Activated CD4-positive, alpha-beta memory T cell treated with anti-CD3 and anti-CD28 coated beads, Interleukin-2, amount 10 ng/mL, durations not matched to agents 7 days and 5 days (primary cell): ENCODE data around the gene METRN. TPM values are rescaled to one million over a fixed set of nuclear protein-coding genes. Genes with fewer than 3 reads are reported as not detected.
"Not testable (repeated sequence)": the region's sequence is repeated elsewhere in the genome, so short reads cannot be mapped to it uniquely, and the experiment has no call there.

ENCODE experiments used
- CTCF ChIA-PET: fragments of 350-600 bp; sonication (Branson Sonifier 250); formaldehyde crosslinking; loops from one replicate; lab custom pipeline; 2021; ENCODE audit warnings: antibody characterized with exemption, inconsistent platforms; lab: Charles Lee
- POLR2A ChIA-PET: fragments of 350-600 bp; sonication (Branson Sonifier 250); formaldehyde crosslinking; loops from one replicate; lab custom pipeline; 2021; ENCODE audit warnings: antibody characterized with exemption; lab: Charles Lee
- DNase-seq: peaks from one replicate; pipeline ENCODE4 v3.0.0-alpha.2; 2020
- H3K27ac Mint-ChIP-seq: one replicate; pipeline ENCODE4 v1.8.0; 2021; ENCODE audit warnings: mild to moderate bottlenecking, mixed read lengths
- H3K27me3 Mint-ChIP-seq: one replicate; pipeline ENCODE4 v1.8.0; 2021; ENCODE audit warnings: mixed read lengths
- H3K36me3 Mint-ChIP-seq: one replicate; pipeline ENCODE4 v1.8.0; 2021; ENCODE audit warnings: low read depth, mixed read lengths
- H3K4me1 Mint-ChIP-seq: one replicate; pipeline ENCODE4 v1.8.0; 2021; ENCODE audit warnings: mixed read lengths
- H3K4me3 Mint-ChIP-seq: one replicate; pipeline ENCODE4 v1.8.0; 2021; ENCODE audit warnings: mild to moderate bottlenecking, mixed read lengths
- H3K9me3 Mint-ChIP-seq: one replicate; pipeline ENCODE4 v1.8.0; 2021; ENCODE audit warnings: mixed read lengths
- total RNA-seq, 2 experiments: library from RNA; stranded (reverse); gene quantifications; one replicate each; pipeline ENCODE4 v1.2.3, GENCODE V29; 2021

The METRN gene
- total RNA-seq, 2 experiments from 2014 or later: 4.4 to 6.2 TPM

- DNase-seq: no peak
- peak overlapping the region; percentile 77 for H3K4me3 Mint-ChIP-seq
- no peaks in the 10 kb centered on the region for H3K27me3 Mint-ChIP-seq
- POLR2A ChIA-PET: interaction anchor here (0.6 to 2.1 kb wide), 9 partner anchors 10 to 564 kb away, joined by 3 to 10 read pairs (median 4); partner anchors contain the start of genes ANTKMT, CHTF18 and RPUSD1
- H3K9me3 Mint-ChIP-seq: no peaks in the 10 kb centered on the region
- peak overlapping the region; percentile 65 for H3K27ac Mint-ChIP-seq
- peaks cover 20% of the 10 kb centered on the region for H3K36me3 Mint-ChIP-seq
- CTCF ChIA-PET: interaction anchor here (1.0 to 2.2 kb wide), 5 partner anchors 12 to 29 kb away, joined by 3 to 10 read pairs (median 5); partner anchors contain the start of gene ANTKMT
- H3K4me1 Mint-ChIP-seq: peaks cover 32% of the 10 kb centered on the region
These were observed 25.5 kb downstream of the METRN start for GRCh38 chr16:740459-740763.

GRCh38 chr16:740764-741505, 26.0 kb downstream of the METRN start, which contains the start of gene CIAO3:
Gene CIAO3 (minus strand): TSS chr16:740997. CDS start chr16:740985, 12 bp downstream.
- POLR2A ChIA-PET: interaction anchor here (0.7 to 2.1 kb wide), 9 partner anchors 11 to 47 kb away, joined by 3 to 10 read pairs (median 4); partner anchors contain the start of genes ANTKMT, CHTF18 and RPUSD1
- peak; percentile 94 for DNase-seq

GRCh38 chr16:741986-742629, 27.2 kb downstream of the METRN start:
- ChIA-PET POLR2A (interaction anchor here (1.5 kb wide), 1 partner anchor 40 kb away, joined by 4 read pairs; no protein-coding TSS in a partner anchor), CTCF (interaction anchor here (1.2 to 2.1 kb wide), 3 partner anchors 14 to 222 kb away, joined by 3 to 9 read pairs (median 4); no protein-coding TSS in a partner anchor)
- H3K27me3 Mint-ChIP-seq: no peaks in the 10 kb centered on the region
- peak overlapping the region; percentile 66 for H3K4me3 Mint-ChIP-seq
- no peak for DNase-seq
- peaks cover 16% of the 10 kb centered on the region for H3K4me1 Mint-ChIP-seq
- H3K9me3 Mint-ChIP-seq: no peaks in the 10 kb centered on the region
- peaks cover 13% of the 10 kb centered on the region for H3K36me3 Mint-ChIP-seq
- no peak overlapping the region for H3K27ac Mint-ChIP-seq

More at GRCh38 chr16:740764-741505, 26.0 kb downstream of the METRN start, which contains the start of gene CIAO3:
- CTCF ChIA-PET: interaction anchor here (0.9 to 2.2 kb wide), 7 partner anchors 13 to 319 kb away, joined by 3 to 10 read pairs (median 4); partner anchors contain the start of gene ANTKMT
- H3K4me3 Mint-ChIP-seq: peak within 1 kb of the TSS; percentile 77
- H3K27me3 Mint-ChIP-seq: no peaks in the 10 kb centered on the region
- peaks cover 19% of the 10 kb centered on the region for H3K36me3 Mint-ChIP-seq
- peak within 1 kb of the TSS; percentile 65 for H3K27ac Mint-ChIP-seq
- H3K9me3 Mint-ChIP-seq: no peaks in the 10 kb centered on the region
- H3K4me1 Mint-ChIP-seq: peaks cover 27% of the 10 kb centered on the region

GRCh38 chr16:742894-743293, 28.0 kb downstream of the METRN start:
- not testable (repeated sequence) for H3K27me3 Mint-ChIP-seq, H3K27ac Mint-ChIP-seq, H3K4me3 Mint-ChIP-seq, H3K9me3 Mint-ChIP-seq, DNase-seq, H3K36me3 Mint-ChIP-seq
- POLR2A ChIA-PET: interaction anchor here (0.6 kb wide), 1 partner anchor 26 kb away, joined by 3 read pairs; no protein-coding TSS in a partner anchor
- peaks cover 12% of the 10 kb centered on the region for H3K4me1 Mint-ChIP-seq
- CTCF ChIA-PET: interaction anchor here (0.7 to 1.5 kb wide), 2 partner anchors 13 to 42 kb away, joined by 3 read pairs; no protein-coding TSS in a partner anchor

GRCh38 chr16:743794-744500, 29.0 kb downstream of the METRN start:
- H3K36me3 Mint-ChIP-seq: peaks cover 7% of the 10 kb centered on the region

GRCh38 chr16:745739-746138, 30.8 kb downstream of the METRN start:
- H3K4me1 Mint-ChIP-seq: no peaks in the 10 kb centered on the region
- H3K36me3 Mint-ChIP-seq: no peaks in the 10 kb centered on the region
- H3K9me3 Mint-ChIP-seq: no peaks in the 10 kb centered on the region
- H3K27ac Mint-ChIP-seq: no peak overlapping the region
- CTCF ChIA-PET: no interaction called here
- DNase-seq: no peak
- H3K27me3 Mint-ChIP-seq: no peaks in the 10 kb centered on the region
- no peak overlapping the region for H3K4me3 Mint-ChIP-seq
- POLR2A ChIA-PET: no interaction called here

More at GRCh38 chr16:743794-744500, 29.0 kb downstream of the METRN start:
- ChIA-PET CTCF (interaction anchor here (1.0 kb wide), 1 partner anchor 41 kb away, joined by 3 read pairs; no protein-coding TSS in a partner anchor), POLR2A (no interaction called here)
- no peak for DNase-seq
- Mint-ChIP-seq H3K27ac (no peak overlapping the region), H3K27me3 (no peaks in the 10 kb centered on the region), H3K9me3 (no peaks in the 10 kb centered on the region), H3K4me1 (peaks cover 9% of the 10 kb centered on the region), H3K4me3 (no peak overlapping the region)

GRCh38 chr16:746637-747036, 31.7 kb downstream of the METRN start:
- no peaks in the 10 kb centered on the region for H3K36me3 Mint-ChIP-seq
- ChIA-PET POLR2A (no interaction called here), CTCF (no interaction called here)
- no peak overlapping the region for H3K27ac Mint-ChIP-seq
- no peak overlapping the region for H3K4me3 Mint-ChIP-seq
- no peaks in the 10 kb centered on the region for H3K9me3 Mint-ChIP-seq
- no peaks in the 10 kb centered on the region for H3K4me1 Mint-ChIP-seq
- DNase-seq: no peak
- no peaks in the 10 kb centered on the region for H3K27me3 Mint-ChIP-seq

GRCh38 chr16:747978-748746, 33.2 kb downstream of the METRN start:
- DNase-seq: no peak
- Mint-ChIP-seq H3K27ac (no peak overlapping the region), H3K9me3 (no peaks in the 10 kb centered on the region), H3K27me3 (no peaks in the 10 kb centered on the region), H3K36me3 (no peaks in the 10 kb centered on the region), H3K4me3 (no peak overlapping the region), H3K4me1 (no peaks in the 10 kb centered on the region)
- POLR2A ChIA-PET: no interaction called here
- CTCF ChIA-PET: interaction anchor here (1.5 kb wide), 1 partner anchor 32 kb away, joined by 4 read pairs; no protein-coding TSS in a partner anchor

GRCh38 chr16:749010-749409, 34.1 kb downstream of the METRN start:
- Mint-ChIP-seq H3K4me3 (no peak overlapping the region), H3K36me3 (no peaks in the 10 kb centered on the region), H3K4me1 (no peaks in the 10 kb centered on the region), H3K9me3 (no peaks in the 10 kb centered on the region), H3K27ac (no peak overlapping the region), H3K27me3 (no peaks in the 10 kb centered on the region)
- CTCF ChIA-PET: interaction anchor here (0.7 to 1.5 kb wide), 2 partner anchors 33 to 1140 kb away, joined by 3 to 4 read pairs; no protein-coding TSS in a partner anchor
- POLR2A ChIA-PET: interaction anchor here (0.6 to 1.2 kb wide), 2 partner anchors 9 to 13 kb away, joined by 3 read pairs; no protein-coding TSS in a partner anchor
- DNase-seq: no peak

GRCh38 chr16:750485-750884, 35.6 kb downstream of the METRN start:
- Mint-ChIP-seq H3K9me3 (no peaks in the 10 kb centered on the region), H3K27ac (no peak overlapping the region), H3K4me1 (no peaks in the 10 kb centered on the region), H3K36me3 (no peaks in the 10 kb centered on the region), H3K4me3 (no peak overlapping the region), H3K27me3 (no peaks in the 10 kb centered on the region)
- ChIA-PET CTCF (interaction anchor here (1.1 kb wide), 1 partner anchor 36 kb away, joined by 3 read pairs; no protein-coding TSS in a partner anchor), POLR2A (no interaction called here)
- no peak for DNase-seq

- ChIA-PET POLR2A (no interaction called here), CTCF (interaction anchor here (1.1 kb wide), 1 partner anchor 35 kb away, joined by 3 read pairs; no protein-coding TSS in a partner anchor)
- H3K4me1 Mint-ChIP-seq: no peaks in the 10 kb centered on the region
- no peak overlapping the region for H3K4me3 Mint-ChIP-seq
- no peak for DNase-seq
- no peaks in the 10 kb centered on the region for H3K36me3 Mint-ChIP-seq
- H3K27ac Mint-ChIP-seq: no peak overlapping the region
- no peaks in the 10 kb centered on the region for H3K9me3 Mint-ChIP-seq
- peaks cover 6% of the 10 kb centered on the region for H3K27me3 Mint-ChIP-seq
These were observed 36.5 kb downstream of the METRN start for GRCh38 chr16:751152-752006.
